ENCODE results near the gene PSG1. TPM values are rescaled to one million over a fixed set of nuclear protein-coding genes. Genes with fewer than 3 reads are reported as not detected.
"Not testable (repeated sequence)": the region's sequence is repeated elsewhere in the genome, so short reads cannot be mapped to it uniquely, and the experiment has no call there.

PSG1 gene
- total RNA-seq, 3 donors from 2014 or later = not detected

GRCh38 chr19:42832023-42832680 lies 47.4 kb downstream of the PSG1 start:
- H3K27ac ChIP-seq; H3K4me1 ChIP-seq; H3K27me3 ChIP-seq; H3K9me3 ChIP-seq; H3K4me3 ChIP-seq; intact Hi-C loops (cut with DNase I; ENCODE audit: low total_unique reads); H3K36me3 ChIP-seq; DNase-seq (ENCODE audit: low spot score in 2 of 2): not testable (repeated sequence)

GRCh38 chr19:42831221-42832019 lies 48.1 kb downstream of the PSG1 start:
- TF ChIP-seq POLR2A (IDR thresholded peaks at IDR 0.05) (no peak), POLR2AphosphoS5 (IDR thresholded peaks at IDR 0.05) (no peak)
- TF ChIP-seq, protein P1, sequence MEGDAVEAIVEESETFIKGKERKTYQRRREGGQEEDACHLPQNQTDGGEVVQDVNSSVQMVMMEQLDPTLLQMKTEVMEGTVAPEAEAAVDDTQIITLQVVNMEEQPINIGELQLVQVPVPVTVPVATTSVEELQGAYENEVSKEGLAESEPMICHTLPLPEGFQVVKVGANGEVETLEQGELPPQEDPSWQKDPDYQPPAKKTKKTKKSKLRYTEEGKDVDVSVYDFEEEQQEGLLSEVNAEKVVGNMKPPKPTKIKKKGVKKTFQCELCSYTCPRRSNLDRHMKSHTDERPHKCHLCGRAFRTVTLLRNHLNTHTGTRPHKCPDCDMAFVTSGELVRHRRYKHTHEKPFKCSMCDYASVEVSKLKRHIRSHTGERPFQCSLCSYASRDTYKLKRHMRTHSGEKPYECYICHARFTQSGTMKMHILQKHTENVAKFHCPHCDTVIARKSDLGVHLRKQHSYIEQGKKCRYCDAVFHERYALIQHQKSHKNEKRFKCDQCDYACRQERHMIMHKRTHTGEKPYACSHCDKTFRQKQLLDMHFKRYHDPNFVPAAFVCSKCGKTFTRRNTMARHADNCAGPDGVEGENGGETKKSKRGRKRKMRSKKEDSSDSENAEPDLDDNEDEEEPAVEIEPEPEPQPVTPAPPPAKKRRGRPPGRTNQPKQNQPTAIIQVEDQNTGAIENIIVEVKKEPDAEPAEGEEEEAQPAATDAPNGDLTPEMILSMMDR (IDR thresholded peaks at IDR 0.05) = no peak
- H3K27ac ChIP-seq = no peak overlapping the region
- H3K9me3 ChIP-seq = no peaks in the 10 kb centered on the region
- no peak overlapping the region for H3K4me3 ChIP-seq
- no peaks in the 10 kb centered on the region for H3K4me1 ChIP-seq
- no peaks in the 10 kb centered on the region for H3K27me3 ChIP-seq
- DNase-seq (ENCODE audit: low spot score in 2 of 2) = no peak
- intact Hi-C loops (cut with DNase I; ENCODE audit: low total_unique reads) = no loop called here
- no peaks in the 10 kb centered on the region for H3K36me3 ChIP-seq

- intact Hi-C loops (cut with DNase I; ENCODE audit: low total_unique reads) = not testable (repeated sequence)
Observed at GRCh38 chr19:42821306-42821977, 58.1 kb downstream of the PSG1 start.

DNA sequence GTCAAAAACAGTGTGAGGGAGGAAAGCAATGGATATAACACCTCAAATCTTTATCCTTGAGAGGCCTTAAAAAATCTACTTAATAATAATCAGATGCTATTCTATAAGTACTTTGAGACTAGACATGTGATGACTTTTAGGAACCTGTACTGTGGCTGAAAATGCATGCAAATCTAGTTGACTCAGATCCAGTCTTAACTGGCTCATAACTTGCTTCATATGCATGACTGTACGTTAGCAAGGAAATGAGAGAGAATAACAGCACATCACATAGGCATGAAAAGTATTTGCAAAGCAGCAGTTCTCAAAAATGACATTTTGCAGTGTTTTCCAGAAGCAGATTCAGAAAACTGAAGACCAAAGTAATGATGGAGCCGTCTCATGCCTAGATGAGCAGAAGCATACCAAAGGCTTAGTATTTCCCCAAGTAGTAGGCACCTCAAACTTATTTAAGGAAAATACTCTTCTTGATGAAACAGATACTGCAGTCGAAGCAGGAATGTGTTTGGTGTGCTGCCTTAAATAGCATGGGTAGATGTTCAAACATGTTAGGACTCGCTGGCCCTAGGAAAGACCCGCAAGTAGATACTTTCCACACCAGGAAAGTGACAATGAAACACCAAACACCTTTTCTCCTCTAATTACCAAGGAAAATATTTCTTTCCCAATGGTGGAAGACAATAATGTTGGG lies 59.4 kb downstream of the PSG1 start:
- H3K27me3 ChIP-seq; DNase-seq (ENCODE audit: low spot score in 2 of 2); H3K27ac ChIP-seq; H3K9me3 ChIP-seq; H3K4me3 ChIP-seq; intact Hi-C loops (cut with DNase I; ENCODE audit: low total_unique reads); H3K4me1 ChIP-seq; H3K36me3 ChIP-seq: not testable (repeated sequence)

More at GRCh38 chr19:42821306-42821977, 58.1 kb downstream of the PSG1 start:
- H3K36me3 ChIP-seq; DNase-seq (ENCODE audit: low spot score in 2 of 2); H3K27me3 ChIP-seq; H3K4me3 ChIP-seq; H3K9me3 ChIP-seq; H3K4me1 ChIP-seq; H3K27ac ChIP-seq: not testable (repeated sequence)

GRCh38 chr19:42816894-42817293 lies 62.6 kb downstream of the PSG1 start:
- no peak for DNase-seq (ENCODE audit: low spot score in 2 of 2)
- intact Hi-C loops (cut with DNase I; ENCODE audit: low total_unique reads) = no loop called here
- no peaks in the 10 kb centered on the region for H3K9me3 ChIP-seq
- TF ChIP-seq, protein P1 (IDR thresholded peaks at IDR 0.05) = no peak
- TF ChIP-seq POLR2AphosphoS5 (IDR thresholded peaks at IDR 0.05) (no peak), POLR2A (IDR thresholded peaks at IDR 0.05) (no peak)
- no peaks in the 10 kb centered on the region for H3K36me3 ChIP-seq
- no peak overlapping the region for H3K4me3 ChIP-seq
- no peak overlapping the region for H3K27ac ChIP-seq
- no peaks in the 10 kb centered on the region for H3K27me3 ChIP-seq
- no peaks in the 10 kb centered on the region for H3K4me1 ChIP-seq

Other genes starting within 250 kb of the PSG1 start
- not detected for gene PSG3, start 139.2 kb downstream of the PSG1 start, total RNA-seq
- gene PSG8, start 114.0 kb downstream of the PSG1 start, total RNA-seq = not detected
- gene PSG6, start 38.2 kb upstream of the PSG1 start, total RNA-seq = not detected
- gene PSG7, start 57.5 kb upstream of the PSG1 start, total RNA-seq = not detected
- not detected for gene PSG11, start 146.8 kb upstream of the PSG1 start, total RNA-seq
- not detected for gene PSG2, start 203.0 kb upstream of the PSG1 start, total RNA-seq